ENCODE results near the gene SYNGR3.

Gene SYNGR3

GRCh38 chr16:1993731-1994131, 4.0 kb downstream of the SYNGR3 start:
- TF ChIP-seq EZH2phosphoT487 (conservative IDR thresholded peaks at IDR 0.05; ENCODE audit: low read length) (no peak), CTCF (IDR thresholded peaks at IDR 0.05; ENCODE audit: insufficient read depth, low read length, poor library complexity, severe bottlenecking) (no peak)
- Histone ChIP-seq H3K9me3 (ENCODE audit: insufficient read depth, low read length) (no peaks in the 10 kb centered on the region), H3K9me2 (replicated peaks; ENCODE audit: insufficient read depth, low read length) (no peaks in the 10 kb centered on the region), H3K27ac (ENCODE audit: low read depth, low read length) (0 out of 2 replicates have a peak overlapping the region, but pooled peaks have one; percentile 8), H3K27me3 (ENCODE audit: low read length) (no peaks in the 10 kb centered on the region), H3K4me3 (ENCODE audit: insufficient read depth, low read length, poor library complexity, severe bottlenecking) (no peak overlapping the region), H3K36me3 (ENCODE audit: low read length) (no peaks in the 10 kb centered on the region), H2AFZ (ENCODE audit: low read depth, low read length, severe bottlenecking) (no peak overlapping the region), H3F3A (ENCODE audit: insufficient read depth) (peaks cover 13% of the 10 kb centered on the region), H3K9ac (ENCODE audit: low read length) (no peak overlapping the region), H4K20me1 (ENCODE audit: low read depth, low read length) (no peaks in the 10 kb centered on the region), H3K4me2 (ENCODE audit: low read depth, low read length, poor library complexity, severe bottlenecking) (no peak overlapping the region), H3K79me2 (ENCODE audit: insufficient read depth, low read length) (no peaks in the 10 kb centered on the region)

GRCh38 chr16:1997494-1998359, 8.0 kb downstream of the SYNGR3 start:
- Histone ChIP-seq H3K27me3 (ENCODE audit: low read length) (no peaks in the 10 kb centered on the region), H3K36me3 (ENCODE audit: low read length) (no peaks in the 10 kb centered on the region), H3K9ac (ENCODE audit: low read length) (no peak overlapping the region), H4K20me1 (ENCODE audit: low read depth, low read length) (no peaks in the 10 kb centered on the region), H3K4me3 (ENCODE audit: insufficient read depth, low read length, poor library complexity, severe bottlenecking) (no peak overlapping the region), H3K79me2 (ENCODE audit: insufficient read depth, low read length) (no peaks in the 10 kb centered on the region), H2AFZ (ENCODE audit: low read depth, low read length, severe bottlenecking) (no peak overlapping the region), H3K9me2 (replicated peaks; ENCODE audit: insufficient read depth, low read length) (no peaks in the 10 kb centered on the region), H3K9me3 (ENCODE audit: insufficient read depth, low read length) (no peaks in the 10 kb centered on the region), H3K27ac (ENCODE audit: low read depth, low read length) (no peak overlapping the region), H3K4me2 (ENCODE audit: low read depth, low read length, poor library complexity, severe bottlenecking) (no peak overlapping the region), H3F3A (ENCODE audit: insufficient read depth) (peaks cover 9% of the 10 kb centered on the region)
- TF ChIP-seq EZH2phosphoT487 (conservative IDR thresholded peaks at IDR 0.05; ENCODE audit: low read length): no peak
- TF ChIP-seq CTCF (IDR thresholded peaks at IDR 0.05; ENCODE audit: insufficient read depth, low read length, poor library complexity, severe bottlenecking): no peak

GRCh38 chr16:1998360-1998835, 8.6 kb downstream of the SYNGR3 start:
- no peak overlapping the region for H3K27ac ChIP-seq (ENCODE audit: low read depth, low read length)
- no peak overlapping the region for H3K4me3 ChIP-seq (ENCODE audit: insufficient read depth, low read length, poor library complexity, severe bottlenecking)
- no peak for TF ChIP-seq CTCF (IDR thresholded peaks at IDR 0.05; ENCODE audit: insufficient read depth, low read length, poor library complexity, severe bottlenecking)
- no peak overlapping the region for H3K9ac ChIP-seq (ENCODE audit: low read length)
- no peaks in the 10 kb centered on the region; the same call in 1 of the 2 replicates for H4K20me1 ChIP-seq (ENCODE audit: low read depth, low read length)
- no peaks in the 10 kb centered on the region for H3K36me3 ChIP-seq (ENCODE audit: low read length)
- peaks cover 9% of the 10 kb centered on the region for H3F3A ChIP-seq (ENCODE audit: insufficient read depth)
- H3K79me2 ChIP-seq (ENCODE audit: insufficient read depth, low read length): peaks cover 2% of the 10 kb centered on the region
- H3K9me3 ChIP-seq (ENCODE audit: insufficient read depth, low read length): no peaks in the 10 kb centered on the region
- no peak overlapping the region for H3K4me2 ChIP-seq (ENCODE audit: low read depth, low read length, poor library complexity, severe bottlenecking)
- H3K27me3 ChIP-seq (ENCODE audit: low read length): no peaks in the 10 kb centered on the region
- no peaks in the 10 kb centered on the region for H3K9me2 ChIP-seq (replicated peaks; ENCODE audit: insufficient read depth, low read length)
- H2AFZ ChIP-seq (ENCODE audit: low read depth, low read length, severe bottlenecking): no peak overlapping the region

Measured in SU-DHL-6 (cell line).